Neural progenitor cell (in vitro differentiated cells): ENCODE measurements around the gene EP400.

Experiments used
- EZH2 ChIP-seq: fragments of 200-600 bp; sonication (generic); IDR thresholded peaks from 2 replicates; pipeline ENCODE4 v1.6.1; 2017; ENCODE audit warnings: antibody characterized with exemption, mild to moderate bottlenecking, moderate library complexity
- TF ChIP-seq, protein P1 (sequence below): fragments of 200-600 bp; sonication (generic); IDR thresholded peaks from 2 replicates; pipeline ENCODE4 v1.5.1; 2017; ENCODE audit warnings: antibody characterized with exemption, mild to moderate bottlenecking

DNA sequence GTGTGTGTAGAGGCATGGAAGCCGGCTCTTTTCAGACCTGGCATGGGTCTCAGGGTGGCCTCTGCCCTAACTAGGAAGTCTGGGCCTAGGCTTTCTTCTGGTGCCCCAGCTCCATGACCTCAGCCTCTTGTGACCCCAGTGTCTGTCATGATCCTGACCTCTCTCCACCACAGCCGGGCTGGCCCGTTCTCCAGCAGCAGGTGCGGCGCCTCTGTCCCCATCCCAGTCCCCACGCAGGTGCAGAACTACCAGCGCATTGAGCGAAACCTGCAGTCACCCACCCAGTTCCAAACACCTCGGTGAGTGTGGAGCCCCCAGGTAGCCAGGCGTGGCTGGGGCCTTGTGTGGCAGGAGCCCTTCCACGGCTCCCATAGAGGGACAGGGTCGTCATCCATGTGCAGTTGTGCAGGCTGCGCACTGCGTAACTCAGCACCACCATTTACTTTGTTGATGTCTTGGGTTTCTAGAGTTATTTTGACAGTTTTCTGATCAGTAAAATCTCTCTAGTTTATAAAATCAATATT is 35.5 kb upstream of the EP400 start:
- TF ChIP-seq, protein P1, sequence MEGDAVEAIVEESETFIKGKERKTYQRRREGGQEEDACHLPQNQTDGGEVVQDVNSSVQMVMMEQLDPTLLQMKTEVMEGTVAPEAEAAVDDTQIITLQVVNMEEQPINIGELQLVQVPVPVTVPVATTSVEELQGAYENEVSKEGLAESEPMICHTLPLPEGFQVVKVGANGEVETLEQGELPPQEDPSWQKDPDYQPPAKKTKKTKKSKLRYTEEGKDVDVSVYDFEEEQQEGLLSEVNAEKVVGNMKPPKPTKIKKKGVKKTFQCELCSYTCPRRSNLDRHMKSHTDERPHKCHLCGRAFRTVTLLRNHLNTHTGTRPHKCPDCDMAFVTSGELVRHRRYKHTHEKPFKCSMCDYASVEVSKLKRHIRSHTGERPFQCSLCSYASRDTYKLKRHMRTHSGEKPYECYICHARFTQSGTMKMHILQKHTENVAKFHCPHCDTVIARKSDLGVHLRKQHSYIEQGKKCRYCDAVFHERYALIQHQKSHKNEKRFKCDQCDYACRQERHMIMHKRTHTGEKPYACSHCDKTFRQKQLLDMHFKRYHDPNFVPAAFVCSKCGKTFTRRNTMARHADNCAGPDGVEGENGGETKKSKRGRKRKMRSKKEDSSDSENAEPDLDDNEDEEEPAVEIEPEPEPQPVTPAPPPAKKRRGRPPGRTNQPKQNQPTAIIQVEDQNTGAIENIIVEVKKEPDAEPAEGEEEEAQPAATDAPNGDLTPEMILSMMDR = no peak
- TF ChIP-seq EZH2 = no peak
